ENCODE measurements around the gene ACAD10.

- TF ChIP-seq ZNF407 (CRISPR knock-in tag; IDR thresholded peaks at IDR 0.05; ENCODE audit: not compliant biosample characterization) (no peak), EP300 (IDR thresholded peaks at IDR 0.05; ENCODE audit: low read depth in 2 of 2, low read length in 2 of 2) (no peak), EP300 (CRISPR knock-in tag; IDR thresholded peaks at IDR 0.05; ENCODE audit: borderline replicate concordance) (no peak), ZBTB20 (CRISPR knock-in tag; IDR thresholded peaks at IDR 0.05; ENCODE audit: borderline replicate concordance, low read depth) (no peak), BCL6 (CRISPR knock-in tag; IDR thresholded peaks at IDR 0.05) (no peak)
Observed at GRCh38 chr12:111636209-111636945, 49.5 kb upstream of the ACAD10 start.

All from HepG2 (cell line).